ENCODE data around the gene PIWIL4. TPM values are rescaled to one million over a fixed set of nuclear protein-coding genes. Genes with fewer than 3 reads are reported as not detected.
"Not testable (repeated sequence)": the region's sequence is repeated elsewhere in the genome, so short reads cannot be mapped to it uniquely, and the experiment has no call there.

Gene PIWIL4
- total and polyA plus RNA-seq, 8 donors, result 1.3 to 7.5 (median 5.7) TPM

GRCh38 chr11:94623120-94623735 is 56.1 kb downstream of the PIWIL4 start:
- peaks cover 0 to 15% of the 10 kb centered on the region in 2 donors for H3K9me3 ChIP-seq
- DNase-seq (peak in 2 of 4 donors; percentile 62 to 82), ATAC-seq (peak; percentile 99)
- no peaks in the 10 kb centered on the region for H3K27me3 ChIP-seq
- H3K36me3 ChIP-seq, result peaks cover 0 to 4% of the 10 kb centered on the region in 2 donors
- no peak overlapping the region for H3K27ac ChIP-seq
- H3K4me3 ChIP-seq, result no peak overlapping the region
- intact Hi-C loops (cut with DNase I), result loop anchor here in 1 of 2 donors (5.0 to 10.0 kb wide), 2 partner anchors 142 to 274 kb away; partner anchors contain the start of gene AMOTL1
- H3K4me1 ChIP-seq, result no peaks in the 10 kb centered on the region
- TF ChIP-seq CTCF (IDR thresholded peaks at IDR 0.05), result peak; percentile 58 to 67

GRCh38 chr11:94625422-94625821 is 58.3 kb downstream of the PIWIL4 start:
- not testable (repeated sequence) for ATAC-seq, H3K36me3 ChIP-seq, H3K27ac ChIP-seq, H3K4me3 ChIP-seq, H3K4me1 ChIP-seq, H3K27me3 ChIP-seq, DNase-seq
- intact Hi-C loops (cut with DNase I), result loop anchor here in 1 of 2 donors (10.0 kb wide), 1 partner anchor 139 kb away; the partner anchor contains the start of gene AMOTL1
- H3K9me3 ChIP-seq, result peaks cover 0 to 15% of the 10 kb centered on the region in 2 donors

GRCh38 chr11:94627003-94627560 is 59.9 kb downstream of the PIWIL4 start:
- not testable (repeated sequence) for DNase-seq, H3K4me3 ChIP-seq, H3K27ac ChIP-seq, H3K27me3 ChIP-seq, ATAC-seq, H3K4me1 ChIP-seq, H3K36me3 ChIP-seq
- H3K9me3 ChIP-seq, result peaks cover 0 to 15% of the 10 kb centered on the region in 2 donors
- intact Hi-C loops (cut with DNase I), result loop anchor here in 1 of 2 donors (10.0 kb wide), 1 partner anchor 138 kb away; the partner anchor contains the start of gene AMOTL1

- intact Hi-C loops (cut with DNase I), result loop anchor here in 1 of 2 donors (10.0 kb wide), 1 partner anchor 135 kb away; the partner anchor contains the start of gene AMOTL1
- Histone ChIP-seq H3K4me3 (no peak overlapping the region), H3K9me3 (peaks cover 0 to 15% of the 10 kb centered on the region in 2 donors), H3K27ac (peak overlapping the region in 1 of 2 donors; percentile 6), H3K27me3 (no peaks in the 10 kb centered on the region), H3K4me1 (peaks cover 0 to 4% of the 10 kb centered on the region in 2 donors), H3K36me3 (no peaks in the 10 kb centered on the region)
- ATAC-seq (no peak), DNase-seq (no peak)
- TF ChIP-seq CTCF (IDR thresholded peaks at IDR 0.05), result no peak
These were observed 62.6 kb downstream of the PIWIL4 start for GRCh38 chr11:94629741-94630140.

- Histone ChIP-seq H3K4me3 (no peak overlapping the region), H3K27ac (peak overlapping the region in 1 of 2 donors; percentile 6), H3K27me3 (no peaks in the 10 kb centered on the region), H3K36me3 (no peaks in the 10 kb centered on the region), H3K4me1 (peaks cover 0 to 4% of the 10 kb centered on the region in 2 donors), H3K9me3 (peaks cover 0 to 15% of the 10 kb centered on the region in 2 donors)
- DNase-seq (no peak), ATAC-seq (no peak)
- intact Hi-C loops (cut with DNase I), result no loop called here
- no peak for TF ChIP-seq CTCF (IDR thresholded peaks at IDR 0.05)
These were observed 63.1 kb downstream of the PIWIL4 start for GRCh38 chr11:94630221-94630620.

GRCh38 chr11:94632356-94632755 is 65.2 kb downstream of the PIWIL4 start:
- Histone ChIP-seq H3K27ac (no peak overlapping the region), H3K4me1 (peaks cover 0 to 4% of the 10 kb centered on the region in 2 donors), H3K27me3 (no peaks in the 10 kb centered on the region), H3K9me3 (peaks cover 0 to 3% of the 10 kb centered on the region in 2 donors), H3K4me3 (no peak overlapping the region), H3K36me3 (no peaks in the 10 kb centered on the region)
- no peak for TF ChIP-seq CTCF (IDR thresholded peaks at IDR 0.05)
- no peak for ATAC-seq
- DNase-seq, result no peak
- intact Hi-C loops (cut with DNase I), result no loop called here
